HepG2 (cell line): ENCODE data around the gene GDNF. TPM values are rescaled to one million over a fixed set of nuclear protein-coding genes. Genes with fewer than 3 reads are reported as not detected.

ENCODE experiments used
- ATAC-seq: fragments of 200-7000 bp; cut with Tn5 transposase; 3 replicates; pipeline ENCODE4 v1.9.1; 2020; ENCODE audit warnings: mild to moderate bottlenecking, moderate library complexity
- BruUV-seq: library from RNA; stranded (reverse); fragments of 400-500 nt; replicated peaks from 2 replicates; lab custom pipeline; 2021; lab: Mats Ljungman, UMichigan
- CTCF ChIA-PET: fragments of 300-600 bp; formaldehyde crosslinking; extraction: SDS; loops from one replicate; lab custom pipeline; 2021; ENCODE audit warnings: low total read pairs, inconsistent platforms, low intra/inter-chr PET ratio; lab: Yijun Ruan, JAX
- POLR2A ChIA-PET: fragments of 350-600 bp; sonication (Branson Sonifier 250); formaldehyde crosslinking; loops from one replicate; lab custom pipeline; 2020; ENCODE audit warnings: antibody characterized with exemption, inconsistent platforms; lab: Yijun Ruan, JAX
- DNase-seq: peaks from one replicate; pipeline ENCODE4 v3.0.0-alpha.2; 2015; ENCODE audit warnings: low spot score
- FAIRE-seq: peaks from 3 replicates; lab custom pipeline; 2011; peaks lifted over from hg19 to GRCh38; lab: Jason Lieb, UNC
- H2AFZ ChIP-seq: one replicate; pipeline ENCODE4 v1.6.1; 2011; ENCODE audit warnings: low read length, inconsistent platforms
- H3K27ac ChIP-seq: fragments of 300-600 bp; 3 replicates; pipeline ENCODE4 v1.8.0; 2011; ENCODE audit warnings: mixed run types, mild to moderate bottlenecking, mixed read lengths, low read length, inconsistent platforms; ENCODE audit not compliant: insufficient read depth; ENCODE audit errors: extremely low read length
- H3K27me3 ChIP-seq, 2 experiments: fragments of 200-600 bp in 1 of 2; 2 replicates in 1 of 2; 3 replicates in 1 of 2; pipeline versions ENCODE4 v1.6.0 to v1.8.0; 2011; ENCODE audit warnings: low read length in 2 of 2, mild to moderate bottlenecking in 2 of 2, moderate library complexity in 2 of 2, inconsistent platforms in 1 of 2; ENCODE audit not compliant: insufficient read depth in 2 of 2, control insufficient read depth in 1 of 2
- H3K36me3 ChIP-seq, 2 experiments: fragments of 200-600 bp in 1 of 2; replicated peaks in 1 of 2; 2 replicates in 1 of 2; 3 replicates in 1 of 2; pipeline versions ENCODE4 v1.5.1 to v1.8.0; 2011; ENCODE audit warnings: low read length in 2 of 2, inconsistent platforms in 1 of 2; ENCODE audit not compliant: insufficient read depth in 2 of 2, control insufficient read depth in 1 of 2
- H3K4me1 ChIP-seq: 2 replicates; pipeline ENCODE4 v1.5.1; 2012; ENCODE audit warnings: low read length, inconsistent platforms; ENCODE audit not compliant: insufficient read depth
- H3K4me2 ChIP-seq: 2 replicates; pipeline ENCODE4 v1.6.0; 2011; ENCODE audit warnings: low read depth, low read length, inconsistent platforms
- H3K4me3 ChIP-seq, 3 experiments: fragments of 200-600 bp in 1 of 3; sonication (generic), shearing (Covaris generic) in 1 of 3; replicated peaks in 1 of 3; 2 replicates each; pipeline ENCODE4 v1.5.1; 2011 to 2016; ENCODE audit warnings: low read length in 3 of 3, inconsistent platforms in 2 of 3, low read depth in 2 of 3, mild to moderate bottlenecking in 2 of 3, control low read depth in 1 of 3, mixed read lengths in 1 of 3; ENCODE audit not compliant: insufficient read depth in 1 of 3
- H3K79me2 ChIP-seq: one replicate; pipeline ENCODE4 v1.6.1; 2011; ENCODE audit warnings: low read length, inconsistent platforms; ENCODE audit not compliant: insufficient read depth
- H3K9ac ChIP-seq: 2 replicates; pipeline ENCODE4 v1.6.0; 2011; ENCODE audit warnings: mild to moderate bottlenecking, low read depth, low read length, inconsistent platforms; ENCODE audit not compliant: insufficient read depth
- H3K9me3 ChIP-seq: 2 replicates; pipeline ENCODE4 v1.5.1; 2012; ENCODE audit warnings: mild to moderate bottlenecking, low read length
- H4K20me1 ChIP-seq: 2 replicates; pipeline ENCODE4 v1.6.0; 2011; ENCODE audit warnings: inconsistent platforms, mild to moderate bottlenecking, low read length, moderate library complexity; ENCODE audit not compliant: insufficient read depth
- BRD4 ChIP-seq: sonication (generic); formaldehyde crosslinking; IDR thresholded peaks from 2 replicates; pipeline ENCODE4 v1.4.0; 2020; ENCODE audit warnings: missing genetic modification reagents
- CHCHD3 ChIP-seq: sonication (generic); formaldehyde crosslinking; IDR thresholded peaks from 2 replicates; pipeline ENCODE4 v1.8.0; 2022; ENCODE audit warnings: mild to moderate bottlenecking, missing genetic modification reagents, moderate library complexity
- LCORL ChIP-seq, 2 experiments: fragments of 450-650 bp in 1 of 2; sonication (generic) in 1 of 2; formaldehyde crosslinking in 1 of 2; IDR thresholded peaks; 2 replicates each; pipeline versions ENCODE4 v1.5.0 to v1.6.1; 2017 to 2020; ENCODE audit warnings: antibody characterized with exemption in 1 of 2, missing genetic modification reagents in 1 of 2
- RAD21 ChIP-seq: fragments of 450-650 bp; formaldehyde crosslinking; IDR thresholded peaks from 2 replicates; pipeline ENCODE4 v1.5.0; 2020; ENCODE audit warnings: mild to moderate bottlenecking
- SATB2 ChIP-seq: sonication (generic); formaldehyde crosslinking; IDR thresholded peaks from 2 replicates; pipeline ENCODE4 v1.5.0; 2020; ENCODE audit warnings: missing genetic modification reagents
- ZNF569 ChIP-seq: sonication (generic); formaldehyde crosslinking; IDR thresholded peaks from 2 replicates; pipeline ENCODE4 v1.5.0; 2020; ENCODE audit warnings: mild to moderate bottlenecking, missing genetic modification reagents, moderate library complexity, borderline replicate concordance
- ZNF572 ChIP-seq: sonication (generic); formaldehyde crosslinking; IDR thresholded peaks from 2 replicates; pipeline ENCODE4 v1.5.1; 2020; ENCODE audit warnings: mild to moderate bottlenecking, missing genetic modification reagents
- ZNF605 ChIP-seq: sonication (generic); formaldehyde crosslinking; IDR thresholded peaks from 2 replicates; pipeline ENCODE4 v1.8.0; 2022; ENCODE audit warnings: mild to moderate bottlenecking, missing genetic modification reagents
- ZNF704 ChIP-seq: sonication (generic); formaldehyde crosslinking; IDR thresholded peaks from 2 replicates; pipeline ENCODE4 v1.8.1; 2023; ENCODE audit warnings: mild to moderate bottlenecking, inconsistent platforms, moderate library complexity, missing genetic modification reagents, borderline replicate concordance
- ZNF768 ChIP-seq: sonication (generic); formaldehyde crosslinking; IDR thresholded peaks from 2 replicates; pipeline ENCODE4 v1.4.0; 2020; ENCODE audit warnings: missing genetic modification reagents
- ZSCAN22 ChIP-seq: sonication (generic); formaldehyde crosslinking; IDR thresholded peaks from 2 replicates; pipeline ENCODE4 v1.4.0; 2020; ENCODE audit warnings: mild to moderate bottlenecking, missing genetic modification reagents
- ZSCAN25 ChIP-seq: sonication (generic); formaldehyde crosslinking; IDR thresholded peaks from 2 replicates; pipeline ENCODE4 v1.8.0; 2022; ENCODE audit warnings: mild to moderate bottlenecking, missing genetic modification reagents
- WGBS: methylation state at CpG from one replicate; pipeline ENCODE4 v1.1.6; 2017; ENCODE audit warnings: low lambda C conversion rate; 5-methylcytosine and 5-hydroxymethylcytosine counted together
- in situ Hi-C: cut with HindIII; loops from 2 replicates; pipeline ENCODE4 v1.10.0; 2017; ENCODE audit warnings: low pct_unique_long_range_greater_than_20kb; ENCODE audit not compliant: extremely low pct_ligation_motif_present
- intact Hi-C: fragments of 100-400 bp; cut with micrococcal nuclease; formaldehyde crosslinking; loops from one replicate; pipeline ENCODE4 v1.10.0; 2022; ENCODE audit not compliant: unreplicated experiment
- polyA plus RNA-seq, 8 experiments: library from polyadenylated mRNA; depleted of rRNA in 3 of 8; stranded (reverse) in 7 of 8; unstranded in 1 of 8; fragments of >200 nt; fragmentation: Illumina TruSeq in 4 of 8; extraction: Trizol in 4 of 8; gene quantifications; 2 replicates each; pipeline versions ENCODE4 v1.2.1 to v1.2.3, GENCODE V29; 2011 to 2016; ENCODE audit warnings: low read depth in 4 of 8, missing spikeins in 1 of 8, mixed read lengths in 1 of 8; ENCODE audit not compliant: insufficient read depth in 1 of 8
- total RNA-seq, 5 experiments: library from RNA; depleted of rRNA; stranded (reverse); fragments of >200 nt; fragmentation: Illumina TruSeq; extraction: Trizol; gene quantifications; 2 replicates each; pipeline ENCODE4 v1.2.3, GENCODE V29; 2016; ENCODE audit warnings: low read depth in 1 of 5

GDNF gene
- total and polyA plus RNA-seq, 2 of the 13 experiments (the other 11 are each of a cell fraction or from before 2014, with no cell fraction given) = 0.24 to 0.46 TPM

- no peak overlapping the region for H3K4me3 ChIP-seq
- ChIA-PET CTCF (no interaction called here), POLR2A (no interaction called here)
- H4K20me1 ChIP-seq = no peaks in the 10 kb centered on the region
- no peaks in the 10 kb centered on the region for H3K36me3 ChIP-seq
- no peaks in the 10 kb centered on the region for H3K79me2 ChIP-seq
- no peak for FAIRE-seq
- TF ChIP-seq ZSCAN25 (CRISPR knock-in tag) (no peak), ZNF704 (CRISPR knock-in tag) (no peak), RAD21 (CRISPR knock-in tag) (no peak), ZNF572 (no peak), CHCHD3 (CRISPR knock-in tag) (no peak), ZNF569 (CRISPR knock-in tag) (no peak), SATB2 (CRISPR knock-in tag) (no peak), ZNF605 (CRISPR knock-in tag) (no peak)
- no peak overlapping the region for H3K4me2 ChIP-seq
- H3K4me1 ChIP-seq = peaks cover 12% of the 10 kb centered on the region
- H3K27me3 ChIP-seq = peaks cover 2 to 33% of the 10 kb centered on the region in 2 experiments; a peak in 3 of 5 replicates
- ATAC-seq = no peak
- in situ Hi-C loops = no loop called here
- no peaks in the 10 kb centered on the region for H3K9me3 ChIP-seq
- H2AFZ ChIP-seq = no peak overlapping the region
- BruUV-seq = no TSS peak
- intact Hi-C loops = no loop called here
- H3K9ac ChIP-seq = no peak overlapping the region
- WGBS = 9% methylated on average over 1 of the region's 1 CpG
- DNase-seq = no peak
- no peak overlapping the region for H3K27ac ChIP-seq
Observed at GRCh38 chr5:37803487-37803886, 36.4 kb downstream of the GDNF start.

GRCh38 chr5:37801521-37801920 lies 38.3 kb downstream of the GDNF start:
- in situ Hi-C loops = no loop called here
- FAIRE-seq (no peak), DNase-seq (no peak), ATAC-seq (no peak)
- ChIA-PET CTCF (no interaction called here), POLR2A (no interaction called here)
- no peak overlapping the region for H2AFZ ChIP-seq
- no peak for TF ChIP-seq LCORL (IDR thresholded peaks at IDR 0.05)
- no peak for TF ChIP-seq LCORL (CRISPR knock-in tag; IDR thresholded peaks at IDR 0.05)
- no peak for TF ChIP-seq BRD4 (CRISPR knock-in tag)
- no peak for TF ChIP-seq ZSCAN22 (CRISPR knock-in tag)
- TF ChIP-seq ZNF768 (CRISPR knock-in tag) = no peak
- BruUV-seq = no TSS peak
- H3K4me2 ChIP-seq = no peak overlapping the region
- H3K27ac ChIP-seq = no peak overlapping the region
- H4K20me1 ChIP-seq = no peaks in the 10 kb centered on the region
- peaks cover 12% of the 10 kb centered on the region for H3K4me1 ChIP-seq
- no peaks in the 10 kb centered on the region for H3K9me3 ChIP-seq
- 30% methylated on average over 2 of the region's 2 CpGs for WGBS
- H3K4me3 ChIP-seq = no peak overlapping the region
- H3K27me3 ChIP-seq = peaks cover 0 to 17% of the 10 kb centered on the region in 2 experiments; a peak in 2 of 5 replicates
- no peaks in the 10 kb centered on the region for H3K79me2 ChIP-seq
- no peaks in the 10 kb centered on the region for H3K36me3 ChIP-seq
- no peak overlapping the region for H3K9ac ChIP-seq
- intact Hi-C loops = no loop called here
